Measurements from ENCODE around the gene FIBP.

FIBP gene

GRCh38 chr11:65888163-65888814 is at the start of gene FIBP:
FIBP (minus strand) TSS chr11:65888471; CDS start chr11:65888418, 53 bp downstream.
- Histone ChIP-seq H3K9ac (peak within 1 kb of the TSS; percentile 54), H3K36me3 (ENCODE audit: insufficient read depth) (no peaks in the 10 kb centered on the region), H3K4me1 (ENCODE audit: low read depth, poor library complexity, severe bottlenecking) (peaks cover 53% of the 10 kb centered on the region), H2AFZ (ENCODE audit: low read depth) (peak within 1 kb of the TSS; percentile 89), H3K4me2 (peak within 1 kb of the TSS; percentile 98), H3K27ac (peak within 1 kb of the TSS; percentile 49; the same call in 1 of the 2 replicates), H3K4me3 (IDR thresholded peaks at IDR 0.05; ENCODE audit: insufficient read depth, low read depth, low read length) (no peak within 1 kb of the TSS), H4K20me1 (ENCODE audit: insufficient read depth) (no peaks in the 10 kb centered on the region), H3K27me3 (ENCODE audit: insufficient read depth, low read depth) (no peaks in the 10 kb centered on the region), H3K79me2 (ENCODE audit: insufficient read depth, low read depth) (peaks cover 25% of the 10 kb centered on the region)
- TF ChIP-seq, protein P1, sequence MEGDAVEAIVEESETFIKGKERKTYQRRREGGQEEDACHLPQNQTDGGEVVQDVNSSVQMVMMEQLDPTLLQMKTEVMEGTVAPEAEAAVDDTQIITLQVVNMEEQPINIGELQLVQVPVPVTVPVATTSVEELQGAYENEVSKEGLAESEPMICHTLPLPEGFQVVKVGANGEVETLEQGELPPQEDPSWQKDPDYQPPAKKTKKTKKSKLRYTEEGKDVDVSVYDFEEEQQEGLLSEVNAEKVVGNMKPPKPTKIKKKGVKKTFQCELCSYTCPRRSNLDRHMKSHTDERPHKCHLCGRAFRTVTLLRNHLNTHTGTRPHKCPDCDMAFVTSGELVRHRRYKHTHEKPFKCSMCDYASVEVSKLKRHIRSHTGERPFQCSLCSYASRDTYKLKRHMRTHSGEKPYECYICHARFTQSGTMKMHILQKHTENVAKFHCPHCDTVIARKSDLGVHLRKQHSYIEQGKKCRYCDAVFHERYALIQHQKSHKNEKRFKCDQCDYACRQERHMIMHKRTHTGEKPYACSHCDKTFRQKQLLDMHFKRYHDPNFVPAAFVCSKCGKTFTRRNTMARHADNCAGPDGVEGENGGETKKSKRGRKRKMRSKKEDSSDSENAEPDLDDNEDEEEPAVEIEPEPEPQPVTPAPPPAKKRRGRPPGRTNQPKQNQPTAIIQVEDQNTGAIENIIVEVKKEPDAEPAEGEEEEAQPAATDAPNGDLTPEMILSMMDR (conservative IDR thresholded peaks at IDR 0.05; ENCODE audit: low read depth, low read length) = peak; percentile 86

DNA sequence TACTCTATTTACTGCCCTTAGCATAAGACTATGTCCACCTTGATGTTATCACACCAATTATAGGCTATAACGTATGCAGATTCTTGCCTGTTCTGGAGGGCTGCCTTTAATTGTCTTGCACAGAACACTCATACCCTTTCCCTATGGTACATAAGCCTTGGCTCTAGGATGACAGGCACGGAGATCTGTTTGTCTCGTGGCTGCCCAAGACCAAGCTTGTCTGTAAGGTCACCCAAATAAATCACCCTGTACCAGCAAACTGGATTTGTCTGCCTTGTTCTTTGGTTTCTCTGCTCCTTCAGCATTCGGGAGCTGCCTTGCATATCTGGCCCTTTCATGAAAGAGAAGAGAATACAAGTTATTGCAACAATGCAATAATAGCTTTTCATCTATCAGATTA is 49.5 kb upstream of the FIBP start:
- Histone ChIP-seq H3K36me3 (ENCODE audit: insufficient read depth) (no peaks in the 10 kb centered on the region), H3K4me2 (no peak overlapping the region), H4K20me1 (ENCODE audit: insufficient read depth) (no peaks in the 10 kb centered on the region), H3K4me1 (ENCODE audit: low read depth, poor library complexity, severe bottlenecking) (peaks cover 14% of the 10 kb centered on the region), H3K27me3 (ENCODE audit: insufficient read depth, low read depth) (no peaks in the 10 kb centered on the region), H3K9ac (no peak overlapping the region), H3K4me3 (IDR thresholded peaks at IDR 0.05; ENCODE audit: insufficient read depth, low read depth, low read length) (no peak overlapping the region), H2AFZ (ENCODE audit: low read depth) (no peak overlapping the region), H3K27ac (no peak overlapping the region), H3K79me2 (ENCODE audit: insufficient read depth, low read depth) (no peaks in the 10 kb centered on the region)
- TF ChIP-seq, protein P1 (conservative IDR thresholded peaks at IDR 0.05; ENCODE audit: low read depth, low read length) = no peak

DNA sequence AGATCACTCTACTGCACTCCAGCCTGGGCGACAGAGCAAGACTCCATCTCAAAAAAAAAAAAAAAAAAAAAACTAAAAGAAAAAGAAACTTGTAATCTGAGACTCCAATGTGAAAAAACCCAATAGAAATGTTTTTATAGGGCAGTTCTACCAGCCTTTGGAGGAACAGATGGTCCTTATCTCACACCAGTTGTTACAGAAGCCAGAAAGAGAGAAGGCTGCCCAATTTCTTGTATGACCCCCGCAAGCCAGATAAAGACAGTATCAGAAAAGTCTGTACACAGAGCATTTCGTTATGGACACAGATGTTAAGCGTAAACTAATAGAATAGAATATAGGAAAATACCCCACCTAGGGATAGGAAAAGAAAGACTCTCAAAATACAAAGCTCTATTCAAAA is 45.7 kb upstream of the FIBP start:
- Histone ChIP-seq H3K36me3 (ENCODE audit: insufficient read depth) (no peaks in the 10 kb centered on the region), H3K27ac (no peak overlapping the region), H3K4me2 (no peak overlapping the region), H3K4me3 (IDR thresholded peaks at IDR 0.05; ENCODE audit: insufficient read depth, low read depth, low read length) (no peak overlapping the region), H2AFZ (ENCODE audit: low read depth) (no peak overlapping the region), H4K20me1 (ENCODE audit: insufficient read depth) (no peaks in the 10 kb centered on the region), H3K9ac (no peak overlapping the region), H3K4me1 (ENCODE audit: low read depth, poor library complexity, severe bottlenecking) (peaks cover 23% of the 10 kb centered on the region), H3K79me2 (ENCODE audit: insufficient read depth, low read depth) (no peaks in the 10 kb centered on the region), H3K27me3 (ENCODE audit: insufficient read depth, low read depth) (no peaks in the 10 kb centered on the region)
- TF ChIP-seq, protein P1 (conservative IDR thresholded peaks at IDR 0.05; ENCODE audit: low read depth, low read length) = no peak

GRCh38 chr11:65932558-65932919 is 44.3 kb upstream of the FIBP start:
- no peak overlapping the region for H3K4me3 ChIP-seq (IDR thresholded peaks at IDR 0.05; ENCODE audit: insufficient read depth, low read depth, low read length)
- H3K4me1 ChIP-seq (ENCODE audit: low read depth, poor library complexity, severe bottlenecking) = peaks cover 35% of the 10 kb centered on the region
- no peak overlapping the region for H3K27ac ChIP-seq
- H3K4me2 ChIP-seq = no peak overlapping the region
- no peak overlapping the region for H3K9ac ChIP-seq
- H3K36me3 ChIP-seq (ENCODE audit: insufficient read depth) = no peaks in the 10 kb centered on the region
- no peaks in the 10 kb centered on the region for H3K79me2 ChIP-seq (ENCODE audit: insufficient read depth, low read depth)
- H2AFZ ChIP-seq (ENCODE audit: low read depth) = no peak overlapping the region
- TF ChIP-seq, protein P1 (conservative IDR thresholded peaks at IDR 0.05; ENCODE audit: low read depth, low read length) = no peak
- H3K27me3 ChIP-seq (ENCODE audit: insufficient read depth, low read depth) = no peaks in the 10 kb centered on the region
- H4K20me1 ChIP-seq (ENCODE audit: insufficient read depth) = no peaks in the 10 kb centered on the region

Data from KMS-11 (cell line).